GM18526 (cell line): Measurements from ENCODE around the gene PAX3.

Source experiments
- POLR2A ChIP-seq: IDR thresholded peaks from 3 replicates; pipeline ENCODE4 v1.6.1; 2011; ENCODE audit not compliant: insufficient read length; ENCODE audit errors: extremely low read depth

The PAX3 gene

GRCh38 chr2:222298311-222299150 lies at the start of gene PAX3:
PAX3 (minus strand) TSS chr2:222298998; CDS start chr2:222298615, 383 bp downstream.
- no peak for TF ChIP-seq POLR2A

GRCh38 chr2:222341331-222341730 lies 42.5 kb upstream of the PAX3 start:
- TF ChIP-seq POLR2A = no peak

- no peak for TF ChIP-seq POLR2A
These were observed 39.6 kb upstream of the PAX3 start for GRCh38 chr2:222338374-222338773.

GRCh38 chr2:222336931-222337330 lies 38.1 kb upstream of the PAX3 start:
- TF ChIP-seq POLR2A = no peak

- no peak for TF ChIP-seq POLR2A
These were observed 37.6 kb upstream of the PAX3 start for GRCh38 chr2:222336442-222336841.

GRCh38 chr2:222334914-222335313 lies 36.1 kb upstream of the PAX3 start:
- TF ChIP-seq POLR2A = no peak

- TF ChIP-seq POLR2A = no peak
These were observed 34.6 kb upstream of the PAX3 start for GRCh38 chr2:222333397-222333796.

- no peak for TF ChIP-seq POLR2A
These were observed 33.3 kb upstream of the PAX3 start for GRCh38 chr2:222332116-222332515.

GRCh38 chr2:222330910-222331309 lies 32.1 kb upstream of the PAX3 start:
- TF ChIP-seq POLR2A = no peak

GRCh38 chr2:222322236-222322635 lies 23.4 kb upstream of the PAX3 start:
- no peak for TF ChIP-seq POLR2A

- TF ChIP-seq POLR2A = no peak
These were observed 21.9 kb upstream of the PAX3 start for GRCh38 chr2:222320436-222321395.

GRCh38 chr2:222319586-222320435 lies 21.0 kb upstream of the PAX3 start:
- TF ChIP-seq POLR2A = peak; percentile 47

- TF ChIP-seq POLR2A = peak; percentile 31
These were observed 20.2 kb upstream of the PAX3 start for GRCh38 chr2:222318712-222319585.
